ENCODE measurements around the gene B3GAT2.

B3GAT2 gene

DNA sequence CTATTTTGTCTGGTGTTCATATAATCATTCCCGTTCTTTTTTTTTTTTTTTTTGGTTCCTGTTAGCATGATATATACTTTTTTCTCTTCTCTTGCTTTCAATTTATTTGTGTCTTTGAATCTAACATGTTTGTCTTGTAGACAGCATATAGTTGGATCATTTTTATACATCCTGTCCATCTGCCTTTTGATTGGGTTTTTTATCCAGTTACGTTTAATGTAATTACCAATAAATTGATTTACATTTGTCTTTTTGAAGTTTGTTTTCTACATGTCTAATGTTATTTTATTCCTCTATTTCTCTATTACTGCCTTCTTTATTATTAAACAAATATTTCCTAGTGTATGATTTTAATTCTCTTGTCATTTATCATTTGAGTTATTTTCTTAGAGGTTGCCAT is 84.4 kb downstream of the B3GAT2 start (continued):
- TF ChIP-seq, protein P1, sequence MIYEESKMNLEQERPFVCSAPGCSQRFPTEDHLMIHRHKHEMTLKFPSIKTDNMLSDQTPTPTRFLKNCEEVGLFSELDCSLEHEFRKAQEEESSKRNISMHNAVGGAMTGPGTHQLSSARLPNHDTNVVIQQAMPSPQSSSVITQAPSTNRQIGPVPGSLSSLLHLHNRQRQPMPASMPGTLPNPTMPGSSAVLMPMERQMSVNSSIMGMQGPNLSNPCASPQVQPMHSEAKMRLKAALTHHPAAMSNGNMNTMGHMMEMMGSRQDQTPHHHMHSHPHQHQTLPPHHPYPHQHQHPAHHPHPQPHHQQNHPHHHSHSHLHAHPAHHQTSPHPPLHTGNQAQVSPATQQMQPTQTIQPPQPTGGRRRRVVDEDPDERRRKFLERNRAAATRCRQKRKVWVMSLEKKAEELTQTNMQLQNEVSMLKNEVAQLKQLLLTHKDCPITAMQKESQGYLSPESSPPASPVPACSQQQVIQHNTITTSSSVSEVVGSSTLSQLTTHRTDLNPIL (CRISPR knock-in tag; IDR thresholded peaks at IDR 0.05; ENCODE audit: low read depth): no peak
- TF ChIP-seq CSDC2 (CRISPR knock-in tag; IDR thresholded peaks at IDR 0.05): no peak

DNA sequence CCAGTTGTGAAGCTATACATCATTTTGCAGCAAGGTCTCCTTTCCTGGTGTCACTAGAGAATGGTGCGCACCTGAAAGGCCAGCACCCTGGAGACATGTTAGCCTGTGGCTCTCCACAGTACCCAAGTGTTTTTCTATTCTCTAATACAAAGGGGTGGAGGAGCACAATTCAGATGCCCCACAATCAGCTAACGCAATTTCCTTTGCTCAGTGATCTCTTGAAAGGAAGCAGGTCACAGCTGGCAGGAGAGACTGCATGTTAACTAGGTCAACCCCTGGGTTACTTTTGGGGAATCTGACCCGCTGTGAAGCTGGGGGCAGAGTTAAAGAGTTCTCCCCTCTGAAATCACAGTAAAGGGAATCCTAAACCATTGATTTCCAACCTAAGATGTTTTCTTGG is 92.5 kb downstream of the B3GAT2 start:
- ATAC-seq: no peak

DNA sequence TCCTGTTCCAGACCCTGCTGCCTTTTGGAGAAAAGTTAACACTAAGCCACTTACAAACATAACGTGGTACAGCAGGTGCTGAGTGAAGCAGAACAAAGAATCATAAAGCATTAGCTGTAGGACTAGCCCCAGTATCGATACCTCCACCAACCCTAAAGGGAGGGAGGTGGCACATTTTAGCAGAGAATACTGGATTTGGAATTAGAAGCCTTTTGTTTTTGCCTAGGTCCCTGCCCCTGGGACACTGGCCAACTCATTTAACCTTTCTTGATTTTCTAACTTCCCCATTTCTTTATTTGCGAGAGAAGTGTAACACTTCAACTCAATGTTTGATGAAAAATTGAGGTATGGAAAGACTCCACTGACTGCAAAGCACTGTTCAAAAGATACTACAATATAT is 93.5 kb downstream of the B3GAT2 start:
- TF ChIP-seq ARNTL (CRISPR knock-in tag; IDR thresholded peaks at IDR 0.05; ENCODE audit: borderline replicate concordance, low read depth): no peak
- no peak for ATAC-seq

More for the DNA sequence above, 92.5 kb downstream of the B3GAT2 start:
- TF ChIP-seq, protein P2, sequence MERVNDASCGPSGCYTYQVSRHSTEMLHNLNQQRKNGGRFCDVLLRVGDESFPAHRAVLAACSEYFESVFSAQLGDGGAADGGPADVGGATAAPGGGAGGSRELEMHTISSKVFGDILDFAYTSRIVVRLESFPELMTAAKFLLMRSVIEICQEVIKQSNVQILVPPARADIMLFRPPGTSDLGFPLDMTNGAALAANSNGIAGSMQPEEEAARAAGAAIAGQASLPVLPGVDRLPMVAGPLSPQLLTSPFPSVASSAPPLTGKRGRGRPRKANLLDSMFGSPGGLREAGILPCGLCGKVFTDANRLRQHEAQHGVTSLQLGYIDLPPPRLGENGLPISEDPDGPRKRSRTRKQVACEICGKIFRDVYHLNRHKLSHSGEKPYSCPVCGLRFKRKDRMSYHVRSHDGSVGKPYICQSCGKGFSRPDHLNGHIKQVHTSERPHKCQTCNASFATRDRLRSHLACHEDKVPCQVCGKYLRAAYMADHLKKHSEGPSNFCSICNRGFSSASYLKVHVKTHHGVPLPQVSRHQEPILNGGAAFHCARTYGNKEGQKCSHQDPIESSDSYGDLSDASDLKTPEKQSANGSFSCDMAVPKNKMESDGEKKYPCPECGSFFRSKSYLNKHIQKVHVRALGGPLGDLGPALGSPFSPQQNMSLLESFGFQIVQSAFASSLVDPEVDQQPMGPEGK (CRISPR knock-in tag; IDR thresholded peaks at IDR 0.05; ENCODE audit: borderline replicate concordance): no peak
- TF ChIP-seq ARNTL (CRISPR knock-in tag; IDR thresholded peaks at IDR 0.05; ENCODE audit: borderline replicate concordance, low read depth) (no peak), ZNF70 (CRISPR knock-in tag; IDR thresholded peaks at IDR 0.05) (no peak), ZC3H10 (CRISPR knock-in tag; IDR thresholded peaks at IDR 0.05) (no peak), RARB (CRISPR knock-in tag; IDR thresholded peaks at IDR 0.05) (no peak), CSDC2 (CRISPR knock-in tag; IDR thresholded peaks at IDR 0.05) (no peak), ESRRG (CRISPR knock-in tag; IDR thresholded peaks at IDR 0.05) (no peak), TOX (CRISPR knock-in tag; IDR thresholded peaks at IDR 0.05; ENCODE audit: borderline replicate concordance) (no peak)
- TF ChIP-seq, protein P3, sequence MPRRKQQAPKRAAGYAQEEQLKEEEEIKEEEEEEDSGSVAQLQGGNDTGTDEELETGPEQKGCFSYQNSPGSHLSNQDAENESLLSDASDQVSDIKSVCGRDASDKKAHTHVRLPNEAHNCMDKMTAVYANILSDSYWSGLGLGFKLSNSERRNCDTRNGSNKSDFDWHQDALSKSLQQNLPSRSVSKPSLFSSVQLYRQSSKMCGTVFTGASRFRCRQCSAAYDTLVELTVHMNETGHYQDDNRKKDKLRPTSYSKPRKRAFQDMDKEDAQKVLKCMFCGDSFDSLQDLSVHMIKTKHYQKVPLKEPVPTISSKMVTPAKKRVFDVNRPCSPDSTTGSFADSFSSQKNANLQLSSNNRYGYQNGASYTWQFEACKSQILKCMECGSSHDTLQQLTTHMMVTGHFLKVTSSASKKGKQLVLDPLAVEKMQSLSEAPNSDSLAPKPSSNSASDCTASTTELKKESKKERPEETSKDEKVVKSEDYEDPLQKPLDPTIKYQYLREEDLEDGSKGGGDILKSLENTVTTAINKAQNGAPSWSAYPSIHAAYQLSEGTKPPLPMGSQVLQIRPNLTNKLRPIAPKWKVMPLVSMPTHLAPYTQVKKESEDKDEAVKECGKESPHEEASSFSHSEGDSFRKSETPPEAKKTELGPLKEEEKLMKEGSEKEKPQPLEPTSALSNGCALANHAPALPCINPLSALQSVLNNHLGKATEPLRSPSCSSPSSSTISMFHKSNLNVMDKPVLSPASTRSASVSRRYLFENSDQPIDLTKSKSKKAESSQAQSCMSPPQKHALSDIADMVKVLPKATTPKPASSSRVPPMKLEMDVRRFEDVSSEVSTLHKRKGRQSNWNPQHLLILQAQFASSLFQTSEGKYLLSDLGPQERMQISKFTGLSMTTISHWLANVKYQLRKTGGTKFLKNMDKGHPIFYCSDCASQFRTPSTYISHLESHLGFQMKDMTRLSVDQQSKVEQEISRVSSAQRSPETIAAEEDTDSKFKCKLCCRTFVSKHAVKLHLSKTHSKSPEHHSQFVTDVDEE (CRISPR knock-in tag; IDR thresholded peaks at IDR 0.05): no peak

DNA sequence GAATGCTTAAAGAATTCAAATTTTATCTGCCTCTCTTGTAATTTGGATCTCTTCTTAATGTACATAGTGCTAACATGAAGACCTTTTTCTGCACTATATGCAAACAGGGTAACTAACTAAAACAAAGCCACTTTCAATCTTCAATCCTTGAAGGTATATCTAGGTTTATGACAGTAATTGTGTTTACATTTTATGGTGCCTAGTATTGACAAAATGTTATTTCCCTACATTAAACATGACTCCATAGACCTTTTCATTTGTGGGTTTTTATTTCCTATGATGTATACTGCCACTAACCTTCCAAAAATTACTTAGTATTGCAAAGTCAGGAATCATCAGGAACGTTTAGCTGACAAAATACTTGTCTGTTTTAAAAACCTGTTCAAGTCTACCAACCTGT is 95.9 kb downstream of the B3GAT2 start:
- TF ChIP-seq, protein P4, sequence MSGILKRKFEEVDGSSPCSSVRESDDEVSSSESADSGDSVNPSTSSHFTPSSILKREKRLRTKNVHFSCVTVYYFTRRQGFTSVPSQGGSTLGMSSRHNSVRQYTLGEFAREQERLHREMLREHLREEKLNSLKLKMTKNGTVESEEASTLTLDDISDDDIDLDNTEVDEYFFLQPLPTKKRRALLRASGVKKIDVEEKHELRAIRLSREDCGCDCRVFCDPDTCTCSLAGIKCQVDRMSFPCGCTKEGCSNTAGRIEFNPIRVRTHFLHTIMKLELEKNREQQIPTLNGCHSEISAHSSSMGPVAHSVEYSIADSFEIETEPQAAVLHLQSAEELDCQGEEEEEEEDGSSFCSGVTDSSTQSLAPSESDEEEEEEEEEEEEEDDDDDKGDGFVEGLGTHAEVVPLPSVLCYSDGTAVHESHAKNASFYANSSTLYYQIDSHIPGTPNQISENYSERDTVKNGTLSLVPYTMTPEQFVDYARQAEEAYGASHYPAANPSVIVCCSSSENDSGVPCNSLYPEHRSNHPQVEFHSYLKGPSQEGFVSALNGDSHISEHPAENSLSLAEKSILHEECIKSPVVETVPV (CRISPR knock-in tag; IDR thresholded peaks at IDR 0.05): no peak
- TF ChIP-seq ZNF70 (CRISPR knock-in tag; IDR thresholded peaks at IDR 0.05) (no peak), RARB (CRISPR knock-in tag; IDR thresholded peaks at IDR 0.05) (no peak), OSR1 (CRISPR knock-in tag; IDR thresholded peaks at IDR 0.05) (no peak), CSDC2 (CRISPR knock-in tag; IDR thresholded peaks at IDR 0.05) (no peak), PPARA (CRISPR knock-in tag; IDR thresholded peaks at IDR 0.05; ENCODE audit: borderline replicate concordance) (no peak), ZNF8 (CRISPR knock-in tag; IDR thresholded peaks at IDR 0.05) (no peak), TOX (CRISPR knock-in tag; IDR thresholded peaks at IDR 0.05; ENCODE audit: borderline replicate concordance) (no peak), ESRRG (CRISPR knock-in tag; IDR thresholded peaks at IDR 0.05) (no peak), ZFP3 (CRISPR knock-in tag; IDR thresholded peaks at IDR 0.05) (no peak), ZNF565 (CRISPR knock-in tag; conservative IDR thresholded peaks at IDR 0.05; ENCODE audit: low read depth) (no peak), ZC3H10 (CRISPR knock-in tag; IDR thresholded peaks at IDR 0.05) (no peak), TCF4 (CRISPR knock-in tag; IDR thresholded peaks at IDR 0.05; ENCODE audit: borderline replicate concordance) (no peak), ZFP30 (CRISPR knock-in tag; IDR thresholded peaks at IDR 0.05) (no peak), GLIS3 (CRISPR knock-in tag; IDR thresholded peaks at IDR 0.05) (no peak), ISL1 (CRISPR knock-in tag; IDR thresholded peaks at IDR 0.05) (no peak)
- TF ChIP-seq, protein P3 (CRISPR knock-in tag; IDR thresholded peaks at IDR 0.05): no peak
- no peak for ATAC-seq
